Neural cell (in vitro differentiated cells): Measurements from ENCODE around the gene HBA2.
"Not testable (repeated sequence)": the region's sequence is repeated elsewhere in the genome, so short reads cannot be mapped to it uniquely, and the experiment has no call there.

Experiments used
- CTCF ChIP-seq: fragments of 450-650 bp; IDR thresholded peaks from 2 replicates; pipeline ENCODE4 v1.5.1; 2014; ENCODE audit warnings: antibody characterized with exemption, mild to moderate bottlenecking, moderate library complexity; ENCODE audit not compliant: poor library complexity, severe bottlenecking
- MXI1 ChIP-seq: fragments of 450-650 bp; conservative IDR thresholded peaks from 2 replicates; pipeline ENCODE4 v1.6.1; 2014; ENCODE audit warnings: antibody characterized with exemption, mild to moderate bottlenecking; ENCODE audit not compliant: poor library complexity, severe bottlenecking

DNA sequence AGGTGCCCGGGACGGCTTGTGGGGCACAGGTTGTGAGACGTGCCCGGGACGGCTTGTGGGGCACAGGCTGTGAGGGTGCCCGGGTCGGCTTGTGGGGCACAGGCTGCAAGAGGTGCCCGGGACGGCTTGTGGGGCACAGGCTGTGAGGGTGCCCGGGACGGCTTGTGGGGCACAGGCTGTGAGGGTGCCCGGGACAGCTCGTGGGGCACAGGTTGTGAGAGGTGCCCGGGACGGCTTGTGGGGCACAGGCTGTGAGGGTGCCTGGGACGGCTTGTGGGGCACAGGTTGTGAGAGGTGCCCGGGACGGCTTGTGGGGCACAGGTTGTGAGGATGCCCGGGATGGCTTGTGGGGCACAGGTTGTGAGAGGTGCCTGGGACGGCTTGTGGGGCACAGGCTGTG lies 12.4 kb upstream of the HBA2 start:
- TF ChIP-seq MXI1, CTCF: not testable (repeated sequence)
